ENCODE measurements around the gene ZNF184. TPM values are rescaled to one million over a fixed set of nuclear protein-coding genes. Genes with fewer than 3 reads are reported as not detected.

The ZNF184 gene
- total and polyA plus RNA-seq, 10 of the 15 experiments (the other 5 are each of a cell fraction or from before 2014, with no cell fraction given): 4.1 to 15.1 (median 8.3) TPM

DNA sequence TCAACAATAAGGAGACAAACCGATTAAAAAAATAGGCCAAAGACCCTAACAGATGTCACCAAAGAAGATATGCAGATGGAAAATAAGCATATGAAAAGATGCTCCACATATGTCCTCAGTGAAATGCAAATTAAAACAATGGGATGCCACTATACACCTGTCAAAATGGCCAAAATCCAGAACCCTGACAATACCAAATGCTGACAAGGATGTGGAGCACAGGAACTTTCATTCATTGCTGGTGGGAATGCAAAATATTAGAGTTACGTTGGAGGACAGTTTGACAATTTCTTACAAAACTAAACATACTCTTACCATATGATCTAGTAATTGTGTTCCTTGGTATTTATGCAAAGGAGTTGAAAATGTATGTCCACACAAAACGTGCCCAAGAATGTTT is 1.8 kb upstream of the ZNF184 start:
- no peak overlapping the region for H3K4me3 ChIP-seq
- POLR2A ChIA-PET: no interaction called here
- no peak overlapping the region for H3K4me2 ChIP-seq (ENCODE audit: control insufficient read depth, insufficient read depth)
- peaks cover 27% of the 10 kb centered on the region for H3K79me2 ChIP-seq (ENCODE audit: control insufficient read depth, insufficient read depth, low read length)
- no peak overlapping the region for H3K27ac ChIP-seq (ENCODE audit: control insufficient read depth, insufficient read depth)
- in situ Hi-C loops (cut with MboI): loop anchor here (10.0 kb wide), 2 partner anchors 420 to 1150 kb away; a partner anchor contains a TSS
- no peak for DNase-seq (ENCODE audit: low read depth, low spot score)
- no peak overlapping the region for H2AFZ ChIP-seq (ENCODE audit: control insufficient read depth, low read depth, low read length)
- 93% methylated on average over 3 of the region's 3 CpGs for WGBS (ENCODE audit: insufficient coverage, insufficient replicate concordance, low lambda C conversion rate, missing lambda C conversion rate)
- H4K20me1 ChIP-seq (ENCODE audit: control insufficient read depth, insufficient read depth): no peaks in the 10 kb centered on the region
- H3K36me3 ChIP-seq (ENCODE audit: control insufficient read depth in 2 of 2, insufficient read depth in 2 of 2, low read length in 1 of 2): no peaks in the 10 kb centered on the region; a peak in 1 of 4 replicates
- no peaks in the 10 kb centered on the region for H3K27me3 ChIP-seq (replicated peaks in 1 of 2; ENCODE audit: control insufficient read depth in 2 of 2, insufficient read depth in 2 of 2, low read length in 1 of 2)
- SMC1A ChIA-PET (ENCODE audit: uncharacterized antibody, unreplicated experiment): interaction anchor here (0.5 kb wide), 1 partner anchor 213 kb away, joined by 3 read pairs; no protein-coding TSS in a partner anchor
- ATAC-seq: no peak
- CTCF ChIA-PET: interaction anchor here (0.7 kb wide), 1 partner anchor 158 kb away, joined by 3 read pairs; no protein-coding TSS in a partner anchor
- intact Hi-C loops (cut with micrococcal nuclease; ENCODE audit: unreplicated experiment): loop anchor here (5.0 to 10.0 kb wide), 3 partner anchors 162 to 1150 kb away; partner anchors contain the start of gene POM121L2
- no peak for FAIRE-seq
- TF ChIP-seq ZNF217 (IDR thresholded peaks at IDR 0.05) (no peak), ZNF274 (IDR thresholded peaks at IDR 0.05; ENCODE audit: insufficient read depth, insufficient read length) (no peak), STAT1 (conservative IDR thresholded peaks at IDR 0.05) (no peak), SREBF1 (IDR thresholded peaks at IDR 0.05; ENCODE audit: low read length) (no peak), CREM (IDR thresholded peaks at IDR 0.05; ENCODE audit: low read depth) (no peak), TARDBP (IDR thresholded peaks at IDR 0.05; ENCODE audit: borderline replicate concordance) (no peak), MTA3 (IDR thresholded peaks at IDR 0.05; ENCODE audit: borderline replicate concordance, low read length) (no peak), HCFC1 (IDR thresholded peaks at IDR 0.05; ENCODE audit: low read length) (no peak)
- RAD21 ChIA-PET (ENCODE audit: unreplicated experiment): interaction anchor here (1.0 kb wide), 1 partner anchor 219 kb away, joined by 3 read pairs; no protein-coding TSS in a partner anchor
- no peaks in the 10 kb centered on the region for H3K9me3 ChIP-seq (replicated peaks; ENCODE audit: control insufficient read depth, insufficient read depth, low read length)
- H3K4me1 ChIP-seq (ENCODE audit: control insufficient read depth, insufficient read depth, low read length): 0 out of 2 replicates have a peak, but pooled peaks cover 3% of the 10 kb centered on the region
- no peak overlapping the region for H3K9ac ChIP-seq (ENCODE audit: control insufficient read depth, insufficient read depth, low read length)
- BruUV-seq (replicated peaks): no TSS peak

GRCh38 chr6:27474172-27474465 is 1.2 kb upstream of the ZNF184 start:
- no peak for FAIRE-seq
- RAD21 ChIA-PET (ENCODE audit: unreplicated experiment): no interaction called here
- BruUV-seq (replicated peaks): no TSS peak
- Histone ChIP-seq H3K9me3 (replicated peaks; ENCODE audit: control insufficient read depth, insufficient read depth, low read length) (no peaks in the 10 kb centered on the region; the same call in 2 of the 3 replicates), H3K36me3 (ENCODE audit: control insufficient read depth in 2 of 2, insufficient read depth in 2 of 2, low read length in 1 of 2) (no peaks in the 10 kb centered on the region; a peak in 1 of 4 replicates), H3K27ac (ENCODE audit: control insufficient read depth, insufficient read depth) (no peak overlapping the region), H3K79me2 (ENCODE audit: control insufficient read depth, insufficient read depth, low read length) (peaks cover 28% of the 10 kb centered on the region), H3K9ac (ENCODE audit: control insufficient read depth, insufficient read depth, low read length) (no peak overlapping the region), H3K27me3 (replicated peaks in 1 of 2; ENCODE audit: control insufficient read depth in 2 of 2, insufficient read depth in 2 of 2, low read length in 1 of 2) (no peaks in the 10 kb centered on the region), H3K4me3 (peak overlapping the region; percentile 97; the same call in 1 of the 2 replicates), H4K20me1 (ENCODE audit: control insufficient read depth, insufficient read depth) (no peaks in the 10 kb centered on the region), H3K4me2 (ENCODE audit: control insufficient read depth, insufficient read depth) (peak overlapping the region; percentile 22; the same call in 1 of the 2 replicates), H2AFZ (ENCODE audit: control insufficient read depth, low read depth, low read length) (no peak overlapping the region), H3K4me1 (ENCODE audit: control insufficient read depth, insufficient read depth, low read length) (0 out of 2 replicates have a peak, but pooled peaks cover 3% of the 10 kb centered on the region)
- TF ChIP-seq PAX5 (IDR thresholded peaks at IDR 0.05; ENCODE audit: borderline replicate concordance, low read depth, low read length) (no peak), IKZF1 (conservative IDR thresholded peaks at IDR 0.05) (no peak), BHLHE40 (IDR thresholded peaks at IDR 0.05; ENCODE audit: borderline replicate concordance in 1 of 2, low read depth in 2 of 2, low read length in 1 of 2) (no peak), LARP7 (IDR thresholded peaks at IDR 0.05) (no peak), NKRF (conservative IDR thresholded peaks at IDR 0.05) (no peak), ETV6 (conservative IDR thresholded peaks at IDR 0.05 in 1 of 2, IDR thresholded peaks at IDR 0.05 in 1 of 2; ENCODE audit: borderline replicate concordance in 1 of 2, low read depth in 1 of 2) (no peak), BMI1 (IDR thresholded peaks at IDR 0.05; ENCODE audit: borderline replicate concordance) (no peak), RAD21 (IDR thresholded peaks at IDR 0.05; ENCODE audit: insufficient read depth, low read depth, low read length) (no peak), NR2C1 (IDR thresholded peaks at IDR 0.05) (no peak)
- no peak for DNase-seq (ENCODE audit: low read depth, low spot score)
- 86% methylated on average over 4 of the region's 4 CpGs for WGBS (ENCODE audit: insufficient coverage, insufficient replicate concordance, low lambda C conversion rate, missing lambda C conversion rate)
- SMC1A ChIA-PET (ENCODE audit: uncharacterized antibody, unreplicated experiment): no interaction called here
- CTCF ChIA-PET: interaction anchor here (1.6 kb wide), 1 partner anchor 71 kb away, joined by 3 read pairs; no protein-coding TSS in a partner anchor
- POLR2A ChIA-PET: interaction anchor here (0.6 to 1.1 kb wide), 5 partner anchors 45 to 607 kb away, joined by 3 to 10 read pairs (median 4); no protein-coding TSS in a partner anchor
- in situ Hi-C loops (cut with MboI) (loop anchor here (10.0 kb wide), 2 partner anchors 421 to 1149 kb away; a partner anchor contains a TSS), intact Hi-C loops (cut with micrococcal nuclease; ENCODE audit: unreplicated experiment) (loop anchor here (10.0 kb wide), 2 partner anchors 421 to 1149 kb away; a partner anchor contains a TSS)
- no peak for ATAC-seq

Data from GM12878 (cell line).